GM21825 (cell line): Measurements from ENCODE around the gene SMC6.

Source experiments
- ATAC-seq: cut with Tn5 transposase; IDR thresholded peaks from one replicate; pipeline ENCODE4 v1.9.1; 2021; ENCODE audit warnings: mild to moderate bottlenecking, moderate library complexity; ENCODE audit not compliant: unreplicated experiment

Gene SMC6

GRCh38 chr2:17763641-17764333 lies 10.2 kb upstream of the SMC6 start:
- no peak for ATAC-seq

DNA sequence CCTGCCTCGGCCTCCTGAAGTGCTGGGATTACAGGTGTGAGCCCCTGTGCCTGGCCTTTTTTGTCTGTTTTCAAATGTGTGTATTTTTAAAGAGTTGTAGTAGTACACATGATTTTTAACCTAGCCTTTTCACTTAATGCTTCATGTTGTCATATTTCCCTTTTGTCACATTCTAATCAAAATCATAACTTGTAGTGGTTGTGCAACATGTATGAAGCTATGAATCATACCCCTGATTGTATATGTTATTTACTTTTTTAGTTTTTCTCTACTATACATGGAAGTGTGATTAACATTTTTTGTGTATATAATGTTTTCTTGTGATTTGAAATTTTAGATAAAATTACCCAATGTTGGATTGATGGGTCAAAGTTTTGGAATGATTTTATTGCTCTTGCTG lies 8.8 kb upstream of the SMC6 start:
- ATAC-seq: no peak

DNA sequence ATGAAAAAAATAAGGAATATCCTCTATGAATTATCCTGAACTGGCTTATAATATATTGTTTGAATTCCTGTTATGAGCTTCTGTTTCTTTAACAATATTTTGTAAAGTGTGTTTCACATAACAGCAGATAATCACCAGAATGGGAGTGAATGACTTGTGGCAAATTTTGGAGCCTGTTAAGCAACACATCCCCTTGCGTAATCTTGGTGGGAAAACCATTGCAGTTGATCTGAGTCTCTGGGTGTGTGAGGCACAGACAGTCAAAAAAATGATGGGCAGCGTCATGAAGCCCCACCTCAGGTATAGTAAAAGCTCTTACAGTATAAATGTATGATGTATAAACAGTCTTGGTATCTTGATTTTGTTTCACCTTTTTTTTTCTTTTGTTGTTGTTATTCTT lies 6.2 kb upstream of the SMC6 start:
- ATAC-seq: no peak

DNA sequence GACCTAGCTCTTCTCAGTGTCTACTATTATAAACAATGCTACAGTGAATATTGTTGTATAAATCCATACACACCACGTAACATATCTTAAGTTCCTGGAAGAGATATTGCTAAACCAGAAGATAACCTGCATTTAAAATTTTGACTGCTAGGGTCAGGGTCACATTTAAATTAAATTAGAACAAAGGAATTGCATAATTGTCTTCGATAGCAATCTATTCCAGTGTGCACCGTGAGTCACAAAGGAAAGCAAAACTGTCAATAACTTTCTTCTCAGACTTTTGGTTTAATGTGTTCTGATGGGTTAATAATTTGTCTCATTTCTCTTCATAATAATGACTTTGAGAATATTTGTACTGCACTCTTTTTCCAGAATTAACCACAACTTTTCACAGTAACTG lies 4.5 kb upstream of the SMC6 start:
- no peak for ATAC-seq

DNA sequence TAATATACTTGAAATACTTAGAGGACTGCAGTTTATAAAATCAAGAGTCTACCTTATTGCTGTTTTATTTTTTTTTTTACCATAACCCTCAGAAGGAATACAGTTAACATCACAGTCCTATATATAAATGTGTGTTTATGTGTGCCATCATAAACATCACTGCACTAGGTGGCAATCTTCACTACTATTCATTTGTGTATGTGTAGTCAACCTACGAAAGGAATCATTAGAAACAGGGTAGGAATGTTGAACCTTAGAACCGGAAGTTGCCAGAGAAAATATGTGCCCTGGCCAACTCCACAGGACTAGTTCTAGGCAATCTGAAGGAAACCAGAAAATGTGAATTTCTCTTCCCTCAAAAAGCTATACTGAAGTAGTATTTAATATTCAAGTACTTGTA lies 3.7 kb upstream of the SMC6 start:
- ATAC-seq: no peak

DNA sequence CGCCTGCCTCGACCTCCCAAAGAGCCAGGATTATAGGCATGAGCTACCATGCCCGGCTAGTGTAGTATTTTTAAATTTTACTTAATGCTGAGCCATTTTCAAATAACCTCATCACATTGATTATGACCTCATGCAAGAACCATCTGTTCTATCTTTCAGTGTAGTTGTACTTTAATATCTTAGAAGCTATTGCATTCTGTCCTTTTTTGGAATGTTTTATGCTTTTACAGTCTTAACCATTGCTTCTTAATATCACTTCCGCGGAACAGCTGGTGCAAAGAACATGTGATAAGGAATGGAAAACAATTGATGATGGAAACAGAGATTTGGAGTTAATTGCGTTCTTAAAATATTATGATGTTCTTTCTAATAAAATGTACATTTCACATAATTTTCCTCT lies 3.1 kb upstream of the SMC6 start:
- ATAC-seq: no peak

- ATAC-seq: no peak
Observed at GRCh38 chr2:17754773-17755425, 1.3 kb upstream of the SMC6 start.

- ATAC-seq: peak; percentile 26
Observed at GRCh38 chr2:17752892-17753802, 463 bp downstream of the SMC6 start.

DNA sequence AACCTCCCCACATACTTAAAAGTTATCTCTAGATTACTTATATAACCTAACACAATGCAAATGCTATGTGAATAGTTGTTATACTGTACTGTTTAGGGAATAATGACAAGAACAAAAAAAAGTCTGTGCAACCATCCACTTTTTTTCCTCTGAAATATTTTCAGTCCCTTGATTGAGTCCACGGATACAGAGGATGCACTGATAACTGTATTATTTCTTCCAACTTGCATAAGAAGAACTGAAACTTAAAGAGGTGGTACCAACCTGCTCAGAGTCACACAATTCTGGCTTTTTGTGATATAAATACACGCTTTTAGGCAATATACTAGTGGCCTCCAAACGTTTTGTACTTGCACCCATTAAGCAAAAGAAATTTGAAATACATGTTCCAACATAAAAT lies 1.4 kb downstream of the SMC6 start:
- peak; percentile 14 for ATAC-seq

GRCh38 chr2:17749753-17750438 lies 3.7 kb downstream of the SMC6 start:
- ATAC-seq: peak; percentile 22

DNA sequence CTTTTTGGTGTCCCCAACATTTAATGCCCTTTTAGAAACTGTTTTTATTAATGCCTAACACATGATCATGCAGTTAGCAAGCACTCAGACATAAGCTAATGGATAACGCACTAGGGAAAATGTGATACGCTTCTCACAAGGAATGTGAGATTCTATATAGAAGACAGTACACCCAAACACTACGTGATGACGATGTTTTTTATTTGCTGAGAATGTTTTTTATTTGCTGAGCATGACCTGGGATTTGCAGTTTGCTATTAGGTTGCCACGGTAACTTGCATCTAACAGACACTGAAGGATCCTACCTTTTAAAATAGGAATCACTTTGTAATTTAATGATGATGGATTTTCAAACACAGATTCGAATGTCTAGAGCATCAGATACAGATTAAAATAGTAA lies 4.9 kb downstream of the SMC6 start:
- ATAC-seq: no peak

- ATAC-seq: no peak
Observed at GRCh38 chr2:17747684-17748452, 5.7 kb downstream of the SMC6 start.

DNA sequence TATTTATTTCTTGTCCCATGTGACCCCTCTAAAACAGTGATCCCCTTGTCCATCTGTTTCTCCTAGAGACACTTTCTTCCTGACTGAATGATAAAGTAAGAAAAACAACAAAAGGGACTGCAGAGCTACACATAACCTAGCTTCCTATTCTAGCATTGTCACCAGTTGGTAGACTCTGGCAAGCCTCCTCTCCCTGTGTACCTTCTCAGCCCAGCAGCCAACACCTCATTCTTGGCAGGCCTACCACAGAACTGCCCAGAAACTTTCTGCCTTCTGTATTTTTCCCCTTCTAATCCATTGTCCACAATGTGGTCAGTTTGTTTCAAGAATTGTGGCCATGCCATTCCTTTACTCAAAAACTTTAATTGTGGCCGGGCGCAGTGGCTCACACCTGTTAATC lies 13.4 kb downstream of the SMC6 start:
- no peak for ATAC-seq

- no peak for ATAC-seq
Observed at GRCh38 chr2:17736989-17737388, 16.6 kb downstream of the SMC6 start.

DNA sequence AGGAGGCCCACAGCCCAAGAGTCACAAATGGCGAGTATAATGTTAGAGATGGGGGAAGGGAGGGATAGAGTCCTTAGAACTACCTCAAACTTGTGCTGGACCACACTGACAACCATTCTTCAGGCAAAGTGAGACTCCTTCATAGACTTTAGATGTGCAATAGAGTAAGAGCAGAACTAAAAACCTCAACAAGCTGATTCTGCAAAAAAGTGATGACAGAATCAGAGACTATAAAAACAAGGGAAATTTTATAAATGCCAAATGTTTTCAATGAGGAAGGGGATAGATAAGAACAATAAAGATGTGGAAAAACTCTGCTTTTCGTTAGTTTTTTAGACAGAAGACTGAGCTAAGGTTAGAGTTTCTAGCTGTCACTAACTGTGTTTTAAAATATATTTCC lies 17.7 kb downstream of the SMC6 start:
- ATAC-seq: no peak

GRCh38 chr2:17733599-17733998 lies 20.0 kb downstream of the SMC6 start:
- no peak for ATAC-seq

DNA sequence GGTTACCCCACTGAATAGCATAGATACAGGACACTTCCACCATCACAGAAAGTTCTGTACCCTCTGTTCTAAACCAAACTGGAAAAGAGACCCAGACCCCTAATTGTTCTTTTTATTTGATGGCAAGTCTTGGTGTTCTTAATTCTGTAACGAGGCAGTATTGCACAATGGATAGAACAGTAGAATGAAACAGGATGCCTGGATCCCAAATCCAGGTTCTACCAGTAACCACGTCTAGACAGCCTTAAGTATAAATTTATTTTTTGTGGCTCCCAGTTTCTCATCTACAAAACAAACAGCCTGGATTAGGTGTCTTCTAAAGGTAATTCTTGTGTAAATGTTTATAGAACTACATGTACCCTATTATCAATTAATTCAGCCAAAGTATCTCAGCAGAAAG lies 23.7 kb downstream of the SMC6 start:
- no peak for ATAC-seq

GRCh38 chr2:17728210-17728609 lies 25.4 kb downstream of the SMC6 start:
- no peak for ATAC-seq

DNA sequence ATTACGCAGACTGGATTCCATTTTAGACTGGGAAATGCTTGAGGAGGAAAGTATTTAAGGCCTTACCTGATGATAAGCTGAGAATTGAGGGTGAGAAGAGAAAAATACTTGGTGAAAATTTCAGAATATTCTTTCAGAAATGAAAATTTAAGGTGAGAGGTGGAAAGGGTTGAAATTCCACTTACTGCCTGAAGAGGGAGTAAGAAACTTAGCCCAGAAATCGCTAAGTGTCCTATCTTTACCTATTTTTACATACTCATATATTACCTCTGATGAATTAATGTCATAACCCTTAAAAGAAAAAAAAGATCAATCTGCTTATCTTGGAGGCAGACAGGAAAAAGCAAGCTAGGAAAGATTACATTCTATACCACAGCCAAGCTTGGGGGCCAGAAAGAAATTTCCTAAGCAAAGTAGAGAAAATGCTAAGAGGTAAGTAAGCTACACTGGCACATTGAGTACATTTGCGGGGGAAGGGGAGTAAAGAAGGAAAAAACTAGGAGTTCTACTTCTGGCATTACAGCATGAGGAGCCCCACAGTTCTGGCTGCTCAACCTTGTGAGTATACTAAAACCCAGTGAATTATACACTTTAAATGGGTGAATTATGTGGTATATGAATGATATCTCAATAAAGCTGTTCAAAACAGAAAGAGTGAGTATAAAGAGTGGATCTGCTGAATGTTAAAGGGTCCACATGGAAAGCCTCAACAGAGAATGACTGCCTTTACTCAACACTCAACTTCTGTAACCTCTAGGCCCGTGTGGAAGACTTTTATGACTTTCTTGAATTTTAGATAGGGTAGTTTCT lies 33.8 kb downstream of the SMC6 start:
- peak; percentile 70 for ATAC-seq

DNA sequence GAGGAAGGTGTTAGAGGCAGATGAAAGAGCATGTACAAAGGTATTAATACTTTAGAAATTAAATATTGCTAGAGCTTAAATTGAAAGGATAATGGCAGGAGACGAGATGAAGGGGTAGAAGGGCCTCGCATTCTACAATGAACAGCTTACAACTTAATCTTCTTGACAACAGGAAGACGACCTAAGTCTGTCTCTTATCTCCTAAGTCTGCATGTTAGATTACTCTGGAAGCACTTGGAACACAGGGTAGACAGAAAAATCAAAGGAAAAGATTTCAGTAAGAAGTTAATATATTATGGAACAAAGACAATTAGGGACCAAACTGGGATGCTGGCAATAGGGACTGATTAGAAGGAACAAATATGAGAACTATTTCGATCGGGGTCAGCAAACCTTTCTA lies 34.9 kb downstream of the SMC6 start:
- no peak for ATAC-seq
